GM18868 (cell line): ENCODE data around the gene IQGAP1.
"Not testable (repeated sequence)": the region's sequence is repeated elsewhere in the genome, so short reads cannot be mapped to it uniquely, and the experiment has no call there.

Experiments
- ATAC-seq: cut with Tn5 transposase; IDR thresholded peaks from one replicate; pipeline ENCODE4 v1.9.1; 2021; ENCODE audit warnings: mild to moderate bottlenecking, moderate library complexity; ENCODE audit not compliant: unreplicated experiment

Gene IQGAP1

GRCh38 chr15:90524018-90524803, 136.2 kb downstream of the IQGAP1 start:
- ATAC-seq, result not testable (repeated sequence)

DNA sequence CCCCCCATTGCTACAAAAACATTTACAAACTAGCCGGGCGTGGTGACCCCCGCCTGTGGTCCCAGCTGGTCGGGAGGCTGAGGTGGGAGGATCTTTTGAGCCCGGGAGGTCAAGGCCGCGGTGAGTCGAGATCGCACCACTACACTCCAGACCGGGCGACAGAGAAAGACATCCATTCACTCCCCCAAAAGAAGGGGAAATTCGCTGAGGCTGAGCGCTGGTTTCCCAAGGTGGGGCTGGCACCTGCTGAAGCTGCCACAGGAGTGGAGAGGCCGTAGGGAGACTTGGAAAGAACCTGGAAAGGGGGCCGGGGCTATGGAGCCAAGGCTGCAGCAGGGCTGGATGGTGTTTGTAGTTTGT, 140.9 kb downstream of the IQGAP1 start:
- no peak for ATAC-seq

- peak; percentile 82 for ATAC-seq
Observed at GRCh38 chr15:90529371-90530249, 141.6 kb downstream of the IQGAP1 start, which contains the start of gene CRTC3. CRTC3 (plus strand) TSS chr15:90529923; CDS start chr15:90530072, 149 bp downstream.

DNA sequence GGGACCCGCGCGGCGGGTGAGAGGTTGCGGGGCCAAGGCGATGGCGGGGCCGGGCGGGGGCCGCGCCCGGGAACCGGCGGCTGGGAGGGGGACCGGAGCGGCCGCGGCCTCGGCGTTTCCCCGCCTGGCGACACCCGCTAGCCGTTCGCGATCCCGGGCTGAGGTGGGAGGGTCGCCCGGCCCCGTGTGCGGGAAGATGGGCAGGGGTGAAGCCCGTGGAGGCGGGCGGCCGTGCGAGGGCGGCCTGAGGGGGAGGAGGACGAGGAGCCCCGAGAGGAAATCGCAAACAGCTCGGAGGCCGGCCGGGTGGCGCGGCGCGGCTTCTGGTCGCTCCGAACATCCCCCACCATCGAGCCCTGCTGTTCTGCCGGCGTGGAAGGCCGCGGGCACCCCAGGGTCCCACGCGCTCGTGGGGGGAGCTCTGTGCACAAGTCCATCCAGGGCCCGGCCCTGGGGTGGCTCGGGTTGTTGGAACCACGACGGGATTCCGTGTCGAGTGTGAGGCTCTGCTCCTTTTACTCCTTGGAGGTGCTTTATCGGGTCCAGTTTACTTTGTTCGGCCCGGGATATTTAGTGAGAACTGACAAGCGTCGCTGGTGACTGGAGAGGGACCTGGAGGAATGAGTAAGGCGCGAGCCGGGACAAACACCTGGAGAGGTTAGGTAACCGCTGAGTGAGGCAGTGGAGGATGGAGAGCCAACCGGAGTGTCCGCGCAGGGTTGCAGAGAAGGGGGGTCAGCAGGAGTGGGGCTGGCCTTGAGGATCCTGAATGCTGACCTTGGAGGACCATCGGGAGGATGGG, 142.4 kb downstream of the IQGAP1 start:
- peak; percentile 41 for ATAC-seq

DNA sequence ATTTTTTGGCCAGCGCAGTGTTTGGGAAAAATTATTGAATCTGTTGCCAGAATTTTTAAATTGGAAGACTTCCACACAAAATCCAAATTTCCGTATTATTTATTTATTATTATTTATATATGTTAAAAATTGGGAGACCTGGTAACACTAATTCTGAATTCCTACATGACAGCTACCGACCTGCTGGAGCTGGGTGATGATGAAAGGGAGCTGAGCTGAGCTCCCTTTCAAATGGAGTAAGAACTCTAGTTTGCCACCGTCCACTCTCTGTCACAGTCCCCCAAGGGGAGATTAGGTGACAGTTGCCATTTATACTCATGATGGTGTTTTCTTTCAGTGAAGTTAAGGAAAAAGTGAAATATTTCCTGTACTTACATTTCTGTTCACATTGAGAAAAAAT, 143.1 kb downstream of the IQGAP1 start:
- ATAC-seq, result no peak

DNA sequence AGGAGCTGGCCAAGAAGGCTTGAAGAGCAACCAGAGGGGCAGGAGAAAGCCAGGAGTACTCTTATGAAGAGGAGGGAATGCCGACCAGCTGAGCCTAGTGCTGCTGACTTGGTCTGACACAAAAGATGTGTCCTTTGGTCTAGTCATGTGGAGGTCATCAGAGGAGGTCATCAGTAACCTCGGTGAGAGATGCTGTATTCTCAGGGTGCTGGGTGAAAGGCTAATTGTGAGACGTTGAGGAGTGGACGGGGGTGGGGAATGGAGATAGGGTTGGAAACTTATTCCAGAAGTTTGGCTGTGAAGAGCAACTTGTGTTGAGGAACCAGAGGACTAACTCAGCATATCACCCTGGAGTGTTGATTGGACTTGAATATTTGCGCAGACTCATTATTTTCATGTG, 147.2 kb downstream of the IQGAP1 start:
- no peak for ATAC-seq

DNA sequence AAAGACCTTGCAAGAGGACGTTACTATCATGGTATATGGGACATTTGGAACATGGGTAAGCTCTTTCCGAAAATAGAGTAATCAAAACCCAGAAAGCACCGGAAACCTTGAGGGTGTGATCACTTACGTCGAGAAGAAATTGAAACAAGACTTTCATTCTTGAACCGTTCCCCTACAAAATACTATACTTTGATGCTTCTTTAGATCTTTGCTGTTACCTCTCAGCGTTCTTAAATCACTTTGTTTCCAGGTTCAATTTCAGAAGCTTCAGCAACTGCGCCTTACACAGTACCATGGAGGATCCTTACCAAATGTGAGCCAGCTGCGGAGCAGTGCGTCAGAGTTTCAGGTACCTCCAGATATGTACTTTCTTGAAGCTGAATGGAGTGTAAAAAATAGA, 151.7 kb downstream of the IQGAP1 start:
- ATAC-seq, result no peak

DNA sequence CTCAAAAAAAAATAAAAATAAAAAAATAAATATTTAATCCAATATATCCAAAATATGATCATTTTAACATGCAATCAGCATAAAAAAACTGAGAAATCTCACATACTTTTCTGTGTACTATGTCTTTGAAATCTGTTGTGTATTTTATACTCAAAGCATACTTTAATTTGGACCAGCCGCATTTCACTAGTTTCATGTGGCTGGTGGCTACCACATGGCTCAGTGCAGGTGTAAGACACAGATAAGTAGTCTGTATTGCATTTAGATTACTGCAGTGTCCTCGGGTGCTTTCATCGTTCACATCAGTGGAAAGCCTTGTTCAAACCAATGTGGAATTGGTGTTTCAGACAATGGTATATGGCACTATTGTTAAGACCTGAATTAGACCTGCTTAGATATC, 152.7 kb downstream of the IQGAP1 start:
- no peak for ATAC-seq

DNA sequence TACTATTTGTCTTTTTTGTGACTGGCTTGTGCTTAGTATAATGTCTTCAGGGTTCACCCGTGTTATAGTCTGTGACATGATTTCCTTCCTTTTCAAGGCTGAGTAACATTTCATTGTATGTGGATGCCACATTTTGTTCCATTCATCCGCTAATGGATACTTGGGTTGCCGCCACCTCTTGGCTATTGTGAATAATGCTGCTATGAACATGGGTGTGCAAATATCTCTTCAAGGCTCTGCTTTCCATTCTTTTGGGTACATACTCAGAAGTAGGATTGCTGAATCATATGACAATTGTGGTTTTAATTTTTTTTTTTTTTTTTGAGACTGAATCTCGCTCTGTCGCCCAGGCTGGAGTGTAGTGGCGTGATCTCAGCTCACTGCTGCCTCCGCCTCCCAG, 157.1 kb downstream of the IQGAP1 start:
- no peak for ATAC-seq

GRCh38 chr15:90547540-90547939, 159.5 kb downstream of the IQGAP1 start:
- no peak for ATAC-seq

DNA sequence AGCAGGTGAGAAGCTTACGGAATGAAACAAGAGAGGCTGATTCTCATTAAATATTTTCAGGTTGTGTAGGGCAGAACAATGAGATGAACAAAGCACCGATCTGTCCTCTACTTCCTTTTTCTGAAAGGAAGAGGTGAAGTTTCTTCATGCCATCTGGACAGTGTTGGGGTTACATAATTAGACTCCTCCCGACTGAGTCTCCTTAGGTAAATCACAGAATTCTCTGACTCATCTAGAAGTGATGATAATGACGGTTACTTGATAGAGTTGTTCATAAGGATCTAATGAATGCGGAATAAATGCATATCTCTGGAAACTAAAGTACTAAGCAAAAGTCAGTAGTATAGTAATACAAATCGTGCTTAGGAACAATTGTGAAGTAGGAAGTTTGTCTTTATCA, 162.9 kb downstream of the IQGAP1 start:
- ATAC-seq, result peak; percentile 77
